Dermis blood vessel endothelial cell (primary cell): ENCODE measurements around the gene P2RY6. TPM values are rescaled to one million over a fixed set of nuclear protein-coding genes. Genes with fewer than 3 reads are reported as not detected.
"Not testable (repeated sequence)": the region's sequence is repeated elsewhere in the genome, so short reads cannot be mapped to it uniquely, and the experiment has no call there.

ENCODE experiments used
- DNase-seq: peaks from one replicate; pipeline ENCODE4 v3.0.0; 2010
- total RNA-seq: library from RNA; depleted of rRNA; stranded (reverse); fragments of >200 nt; gene quantifications from 2 replicates; pipeline ENCODE4 v1.2.3, GENCODE V29; 2014

P2RY6 gene
- total RNA-seq, 1 donor from 2014 or later, result not detected

- DNase-seq, result no peak
Measured at GRCh38 chr11:73262851-73263495, 9.2 kb upstream of the P2RY6 start.

- DNase-seq, result no peak
Measured at GRCh38 chr11:73263640-73264039, 8.5 kb upstream of the P2RY6 start.

GRCh38 chr11:73265278-73265810 lies 6.8 kb upstream of the P2RY6 start:
- DNase-seq, result no peak

- DNase-seq, result no peak
Measured at GRCh38 chr11:73265853-73266645, 6.1 kb upstream of the P2RY6 start.

GRCh38 chr11:73266646-73267020 lies 5.5 kb upstream of the P2RY6 start:
- DNase-seq, result no peak

- DNase-seq, result no peak
Measured at GRCh38 chr11:73267122-73267846, 4.9 kb upstream of the P2RY6 start.

GRCh38 chr11:73267906-73268540 lies 4.1 kb upstream of the P2RY6 start:
- no peak for DNase-seq

GRCh38 chr11:73268671-73269271 lies 3.4 kb upstream of the P2RY6 start:
- no peak for DNase-seq

- no peak for DNase-seq
Measured at GRCh38 chr11:73269459-73270015, 2.6 kb upstream of the P2RY6 start.

GRCh38 chr11:73270016-73270854 lies 1.9 kb upstream of the P2RY6 start:
- no peak for DNase-seq

GRCh38 chr11:73270855-73271477 lies 1.2 kb upstream of the P2RY6 start:
- no peak for DNase-seq

GRCh38 chr11:73271478-73271865 lies 666 bp upstream of the P2RY6 start:
- not testable (repeated sequence) for DNase-seq

GRCh38 chr11:73272680-73273038 lies 521 bp downstream of the P2RY6 start:
- DNase-seq, result no peak

- DNase-seq, result no peak
Measured at GRCh38 chr11:73273222-73273895, 1.2 kb downstream of the P2RY6 start.

GRCh38 chr11:73274191-73274590 lies 2.1 kb downstream of the P2RY6 start:
- not testable (repeated sequence) for DNase-seq

GRCh38 chr11:73274722-73275380 lies 2.7 kb downstream of the P2RY6 start:
- DNase-seq, result no peak

GRCh38 chr11:73275381-73275750 lies 3.2 kb downstream of the P2RY6 start:
- DNase-seq, result no peak

GRCh38 chr11:73277467-73277866 lies 5.3 kb downstream of the P2RY6 start:
- DNase-seq, result no peak

GRCh38 chr11:73280626-73281025 lies 8.5 kb downstream of the P2RY6 start:
- DNase-seq, result no peak
